PFSK-1 (cell line): Measurements from ENCODE around the gene ADCY2.

Experiments used
- POLR2AphosphoS5 ChIP-seq: IDR thresholded peaks from 2 replicates; pipeline ENCODE4 v1.6.1; 2012; ENCODE audit warnings: low read depth, mild to moderate bottlenecking, control low read depth, low read length, moderate library complexity
- TAF1 ChIP-seq: IDR thresholded peaks from 2 replicates; pipeline ENCODE4 v1.6.1; 2012; ENCODE audit warnings: low read length, control low read depth, borderline replicate concordance; ENCODE audit not compliant: insufficient read depth

GRCh38 chr5:7419846-7420245, 23.9 kb downstream of the ADCY2 start:
- TF ChIP-seq TAF1 (no peak), POLR2AphosphoS5 (no peak)
